ENCODE measurements around the gene SLCO3A1.

The SLCO3A1 gene

DNA sequence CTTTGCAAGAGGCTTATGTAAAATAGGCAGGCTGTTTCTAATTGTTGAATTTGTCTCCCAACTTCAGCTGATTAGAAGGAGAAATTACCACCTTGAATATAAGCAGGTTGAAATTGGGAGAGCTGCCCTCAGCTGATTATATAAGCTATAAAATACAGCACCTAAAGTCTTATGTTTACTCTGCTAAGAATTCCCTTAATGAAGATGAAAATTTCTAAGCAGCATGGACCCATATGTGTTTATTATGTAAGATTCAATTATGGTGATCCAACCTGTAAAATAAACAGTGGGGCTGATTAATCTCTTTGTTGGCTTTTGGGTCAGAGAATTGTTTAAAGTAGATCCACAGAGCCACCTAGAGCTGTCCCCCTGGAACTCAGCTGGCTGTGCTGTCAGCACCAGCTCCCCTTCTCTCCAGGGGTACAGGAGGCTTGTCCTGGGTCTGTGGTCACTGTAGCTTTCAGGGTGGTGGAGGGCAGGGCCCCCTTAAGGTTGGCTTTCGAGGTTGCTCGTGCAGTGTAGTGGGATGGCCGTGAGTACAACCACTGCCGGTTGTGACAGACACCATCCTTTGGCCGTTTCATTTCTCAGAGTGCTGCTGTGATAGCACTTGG is 9.5 kb downstream of the SLCO3A1 start:
- no peak for DNase-seq

DNA sequence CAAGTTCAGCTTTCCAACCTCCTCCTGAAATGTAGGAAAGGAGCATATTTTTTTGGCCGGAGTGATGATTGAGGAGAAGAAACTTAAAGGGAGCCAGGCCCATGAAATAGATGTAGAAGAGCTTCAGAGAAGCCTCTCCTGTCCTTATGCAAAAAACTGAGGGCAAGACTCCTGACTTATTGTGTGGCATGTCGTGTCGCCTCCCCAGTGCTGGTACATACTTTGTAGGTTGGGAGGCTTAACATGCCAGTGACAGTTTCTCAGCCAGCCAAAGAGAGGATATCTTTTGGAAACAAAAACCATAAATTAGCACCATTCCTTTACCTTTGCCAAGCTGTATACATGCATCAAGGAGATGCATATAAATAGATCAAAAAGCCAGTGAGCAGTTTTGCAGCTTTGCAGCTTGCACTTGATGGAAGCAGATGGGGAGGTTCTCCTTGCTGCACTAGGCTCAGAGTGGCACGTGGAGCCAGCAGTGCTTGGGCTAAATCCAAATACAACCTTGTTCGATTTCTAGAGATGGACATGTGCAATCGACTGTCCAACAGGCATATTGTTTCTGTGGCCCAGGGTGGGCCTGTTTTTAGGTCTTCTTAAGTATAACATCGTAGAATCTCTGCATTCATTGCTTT is 10.2 kb downstream of the SLCO3A1 start:
- no peak for DNase-seq

DNA sequence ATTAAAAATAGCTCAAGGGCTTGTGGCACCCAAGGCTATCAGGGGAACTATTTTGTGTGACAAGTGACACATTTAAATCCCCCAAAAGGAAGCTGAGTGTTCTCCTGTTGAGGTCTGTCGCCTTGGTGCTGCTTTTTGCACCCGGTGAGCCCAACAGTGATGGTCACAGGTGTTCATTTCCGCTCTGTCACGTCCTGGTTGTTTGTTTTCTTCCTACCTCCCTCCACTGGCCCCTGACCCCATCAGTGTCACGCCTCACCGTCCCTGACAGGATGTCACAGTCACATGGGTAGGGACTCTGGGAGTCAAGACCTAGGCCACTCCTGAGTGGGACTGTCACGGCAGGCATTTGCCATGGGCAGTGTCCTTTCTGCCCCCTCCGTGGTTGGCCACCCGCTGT is 11.2 kb downstream of the SLCO3A1 start:
- DNase-seq, result no peak

DNA sequence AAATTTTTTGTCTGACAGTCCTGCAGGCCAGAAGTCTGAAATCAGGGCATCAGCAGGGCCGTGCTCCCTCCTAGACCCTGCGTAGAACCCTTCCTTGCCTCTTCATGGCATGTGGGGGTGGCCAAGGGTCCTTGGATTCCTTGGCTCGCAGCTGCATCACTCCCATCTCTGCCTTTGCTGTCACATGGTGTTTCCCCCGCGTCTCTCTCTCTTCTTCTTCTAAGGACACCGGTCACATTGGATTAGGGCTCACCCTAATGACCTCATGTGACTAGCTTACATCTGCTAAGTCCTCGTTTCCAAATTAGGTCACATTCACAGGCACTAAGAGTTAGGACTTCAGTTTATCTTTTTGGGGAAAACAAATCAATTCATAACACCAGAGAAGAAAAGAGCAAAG is 12.0 kb downstream of the SLCO3A1 start:
- no peak for DNase-seq

DNA sequence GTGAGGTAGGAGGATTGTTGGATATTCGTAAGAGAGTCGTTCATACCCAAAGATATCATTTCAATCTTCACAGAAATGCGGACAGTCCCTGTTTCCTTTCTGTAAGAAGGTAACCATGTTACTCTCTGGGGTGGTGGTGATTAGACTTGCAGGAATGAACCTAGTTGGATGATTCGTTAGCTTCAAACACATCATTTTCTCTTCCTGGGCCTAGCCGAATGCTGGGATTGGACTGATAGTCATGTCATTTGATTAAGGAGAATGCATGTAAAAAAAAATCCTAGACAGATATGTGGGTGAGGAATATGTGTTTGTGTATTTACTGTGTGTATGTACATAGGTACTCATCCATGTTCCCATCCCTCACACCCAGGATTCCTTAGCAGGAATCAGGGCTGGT is 12.4 kb downstream of the SLCO3A1 start:
- DNase-seq, result no peak

DNA sequence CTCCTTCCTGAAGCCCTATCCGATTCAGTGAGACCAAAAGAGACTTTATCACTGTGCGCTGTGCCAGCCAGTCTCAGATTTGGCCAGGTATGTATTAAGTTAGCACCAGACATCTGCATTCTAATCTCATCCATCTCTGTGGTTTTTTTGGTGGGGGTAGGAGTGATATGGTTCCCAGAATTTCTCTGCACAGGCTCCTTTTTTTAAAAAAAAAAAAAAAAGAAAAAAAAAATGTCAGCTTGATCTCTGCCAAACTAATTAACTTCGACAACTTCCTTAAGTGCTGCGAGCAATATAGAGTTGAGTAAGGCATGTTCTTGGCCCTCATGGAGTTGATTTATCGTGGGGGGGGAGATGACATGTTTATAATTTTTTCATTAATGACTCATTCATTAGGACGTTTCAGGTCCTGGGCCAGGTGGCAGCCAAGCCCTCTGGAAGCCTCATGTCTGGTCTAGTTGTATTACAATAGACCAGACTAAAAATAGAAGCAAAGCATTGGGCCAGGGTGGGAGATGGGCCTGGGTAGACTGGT is 12.9 kb downstream of the SLCO3A1 start:
- no peak for DNase-seq

DNA sequence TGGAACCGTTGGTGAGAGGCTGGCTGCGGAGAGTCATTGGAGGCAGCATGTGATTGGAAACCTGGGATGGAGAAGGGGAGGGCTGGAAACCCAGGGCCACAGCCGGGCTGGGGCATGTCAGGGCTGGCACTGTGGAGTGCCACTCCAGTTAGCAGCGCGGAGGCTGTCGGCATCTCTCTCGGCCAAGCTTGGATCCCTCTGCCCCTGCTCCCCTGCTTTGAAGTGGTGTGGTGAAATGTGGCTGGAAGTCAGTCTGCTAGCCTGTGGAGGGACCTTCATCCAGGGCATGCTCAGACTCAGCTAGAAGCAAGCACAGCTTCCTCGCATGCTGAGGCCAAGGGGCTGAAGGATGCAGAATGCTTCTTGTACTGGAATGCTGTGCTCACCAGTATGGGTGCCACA is 13.5 kb downstream of the SLCO3A1 start:
- DNase-seq, result no peak

DNA sequence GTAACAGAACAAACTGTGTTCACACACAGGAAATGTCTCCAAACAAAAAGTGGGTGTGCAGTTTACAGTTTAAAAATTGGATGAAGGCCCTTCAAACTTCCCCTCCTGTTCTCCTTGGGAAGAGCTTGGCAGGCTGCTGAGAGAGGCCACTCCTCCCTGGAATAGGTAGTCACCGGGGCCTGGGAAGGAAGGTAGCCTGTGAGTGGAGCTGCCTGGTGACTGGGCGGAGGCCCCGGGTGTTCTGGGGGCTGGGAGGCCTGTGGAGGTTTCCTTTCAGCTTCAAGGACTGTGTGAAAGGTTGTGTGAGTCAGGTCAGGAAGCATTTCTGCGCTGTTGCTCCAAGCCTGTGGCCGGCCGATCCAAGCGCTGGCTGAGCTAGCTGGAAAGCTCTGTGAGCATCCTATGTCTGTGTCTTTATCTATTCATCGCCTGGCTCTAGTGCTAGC is 14.1 kb downstream of the SLCO3A1 start:
- peak; percentile 38 for DNase-seq

DNA sequence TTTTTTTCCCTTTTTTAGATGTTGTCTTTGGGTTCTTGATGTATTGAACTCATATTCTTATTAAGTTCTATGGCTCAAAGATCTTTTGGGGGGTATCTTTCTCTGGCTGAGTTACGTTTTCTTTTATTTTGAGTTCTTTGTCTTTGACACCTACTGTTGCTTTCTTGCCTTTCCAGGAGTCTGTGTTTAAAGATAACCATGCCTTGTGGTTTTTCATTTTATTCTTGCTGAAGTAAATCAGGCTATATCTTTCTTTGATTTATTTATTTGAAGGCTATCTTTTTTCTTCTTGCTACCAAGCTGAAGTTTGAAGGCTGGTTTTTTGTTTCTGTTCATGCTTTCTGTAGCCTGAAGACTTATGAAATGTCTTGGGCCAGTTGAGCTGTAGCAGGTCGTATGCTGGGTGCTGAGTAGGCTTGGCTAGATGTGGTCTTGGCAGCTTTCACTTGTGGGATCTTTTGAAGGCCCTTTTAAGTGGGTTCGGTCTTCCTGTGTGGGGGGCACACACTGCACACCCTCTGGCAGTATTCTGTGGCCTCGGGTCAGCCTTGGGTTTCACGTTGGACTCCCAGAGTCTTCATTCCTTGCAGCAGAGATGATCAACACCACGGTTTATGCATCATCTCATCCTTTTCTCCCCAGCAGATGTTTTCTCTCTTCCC is 17.5 kb downstream of the SLCO3A1 start:
- DNase-seq, result no peak

DNA sequence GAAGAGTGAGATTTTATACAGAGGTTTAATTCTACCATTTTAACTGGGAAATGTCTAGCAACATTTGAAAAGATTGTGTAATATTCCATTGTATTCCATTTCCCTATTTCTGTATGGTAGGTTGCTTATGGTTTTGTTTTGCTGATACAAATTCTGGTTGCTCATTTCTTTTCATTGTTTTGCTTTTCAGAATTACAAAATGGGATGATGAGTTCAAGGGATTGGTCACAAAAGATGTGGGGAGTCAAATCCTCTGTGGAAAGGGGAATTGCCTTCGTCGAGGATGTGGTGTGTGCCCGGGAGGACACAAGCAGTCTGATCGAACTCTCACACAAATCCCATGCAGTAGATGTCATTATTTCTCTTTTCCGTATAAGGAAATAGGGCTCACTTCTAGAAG is 18.3 kb downstream of the SLCO3A1 start:
- DNase-seq, result no peak

DNA sequence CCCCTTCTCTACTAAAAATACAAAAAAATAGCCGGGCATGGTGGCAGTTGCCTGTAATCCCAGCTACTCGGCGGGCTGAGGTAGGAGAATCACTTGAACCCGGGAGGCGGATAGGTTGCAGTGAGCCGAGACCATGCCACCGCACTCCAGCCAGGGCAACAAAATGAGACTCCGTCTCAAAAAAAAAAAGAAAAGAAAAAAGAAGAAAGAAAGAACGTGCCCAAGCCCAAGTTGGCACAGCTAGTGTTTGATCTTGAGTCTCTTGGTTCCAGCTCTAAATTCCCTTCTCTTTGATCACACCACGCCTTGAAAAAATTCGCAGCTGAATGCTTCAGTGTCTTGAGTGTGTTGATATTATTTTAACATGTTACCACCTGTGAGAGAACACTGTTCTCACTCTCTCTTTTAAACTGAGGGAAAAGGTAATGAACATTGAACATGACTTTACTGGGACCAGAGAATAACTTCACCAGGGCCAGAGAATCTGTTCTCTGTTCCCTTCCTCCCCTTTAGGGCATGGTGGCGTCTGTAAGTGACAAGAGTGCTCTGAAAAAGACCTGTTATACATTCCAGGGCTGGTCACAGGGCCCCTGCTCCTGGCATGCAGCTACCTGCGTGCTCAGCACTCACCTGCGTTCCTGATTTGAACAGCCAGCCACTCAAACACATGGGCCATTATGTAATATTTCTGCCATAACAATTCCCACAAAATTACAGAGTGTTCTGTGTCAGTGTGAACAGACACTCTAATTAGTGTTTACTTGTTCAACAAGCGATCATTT is 19.0 kb downstream of the SLCO3A1 start:
- no peak for DNase-seq

DNA sequence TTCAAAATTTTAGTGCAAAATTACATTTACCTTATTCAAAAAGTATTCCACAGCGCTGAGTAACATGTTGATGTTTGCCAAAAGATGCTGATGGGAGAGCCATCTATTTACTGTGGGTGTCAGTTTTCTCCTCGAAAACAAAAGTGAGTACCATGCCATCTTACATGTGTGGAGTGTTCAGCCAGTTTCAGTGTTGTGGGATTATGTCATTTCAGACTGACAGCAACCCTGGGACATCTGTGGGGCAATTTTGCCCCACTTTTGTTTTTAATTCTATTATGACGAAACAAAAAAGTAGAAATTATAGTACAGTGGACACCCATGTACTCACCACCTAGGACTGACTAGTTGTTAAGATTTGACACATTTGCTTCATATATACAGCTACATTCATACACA is 19.6 kb downstream of the SLCO3A1 start:
- no peak for DNase-seq

DNA sequence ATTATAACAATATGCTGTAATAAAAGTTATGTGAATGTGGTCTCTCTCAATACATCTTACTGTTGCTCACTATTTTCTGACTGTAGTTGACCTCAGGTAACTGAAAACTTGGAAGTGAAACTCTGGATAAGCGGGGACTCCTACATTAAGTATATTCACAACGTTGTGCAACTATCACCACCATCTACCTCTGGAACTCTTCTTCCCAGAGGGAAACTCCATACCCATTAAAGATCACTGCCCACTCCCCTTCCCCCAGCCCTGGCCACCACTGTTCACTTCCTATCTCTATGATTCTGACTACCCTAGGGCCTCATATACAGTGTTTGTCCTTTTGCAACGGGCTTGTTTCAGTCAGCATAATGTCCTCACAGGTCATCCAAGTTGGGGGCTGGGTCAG is 20.7 kb downstream of the SLCO3A1 start:
- DNase-seq, result no peak

DNA sequence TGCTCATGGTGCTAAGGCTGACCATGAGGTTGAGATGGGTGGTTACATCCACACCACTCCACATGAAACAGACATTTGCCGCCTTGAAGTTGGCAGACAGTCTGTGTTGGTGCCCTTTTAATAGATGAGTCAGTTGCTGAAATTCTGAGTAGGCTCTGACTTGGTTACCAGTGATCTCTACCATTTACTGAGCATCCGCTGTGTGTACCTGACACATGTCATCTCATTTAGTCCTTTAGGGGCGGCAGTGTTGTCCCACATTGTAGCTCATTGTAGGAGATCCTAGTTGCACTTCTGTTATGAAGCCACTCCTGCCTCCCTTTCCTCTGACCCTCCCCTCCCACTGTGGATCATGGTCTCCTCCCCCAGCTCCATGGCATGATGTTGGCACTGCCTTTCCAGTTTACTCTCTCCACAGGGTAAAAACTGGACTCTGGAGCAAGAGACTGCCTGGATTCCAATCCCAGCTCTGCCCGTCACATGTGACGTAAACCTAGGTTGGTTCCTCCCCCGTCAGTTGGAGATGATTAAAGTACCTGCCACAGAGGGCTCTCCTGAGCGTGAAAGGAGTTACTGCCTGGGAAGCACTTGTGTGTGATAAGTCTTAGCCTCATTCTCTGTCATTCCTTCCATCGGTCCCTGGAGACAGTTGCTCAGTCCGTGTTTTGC is 21.6 kb downstream of the SLCO3A1 start:
- DNase-seq, result no peak

DNA sequence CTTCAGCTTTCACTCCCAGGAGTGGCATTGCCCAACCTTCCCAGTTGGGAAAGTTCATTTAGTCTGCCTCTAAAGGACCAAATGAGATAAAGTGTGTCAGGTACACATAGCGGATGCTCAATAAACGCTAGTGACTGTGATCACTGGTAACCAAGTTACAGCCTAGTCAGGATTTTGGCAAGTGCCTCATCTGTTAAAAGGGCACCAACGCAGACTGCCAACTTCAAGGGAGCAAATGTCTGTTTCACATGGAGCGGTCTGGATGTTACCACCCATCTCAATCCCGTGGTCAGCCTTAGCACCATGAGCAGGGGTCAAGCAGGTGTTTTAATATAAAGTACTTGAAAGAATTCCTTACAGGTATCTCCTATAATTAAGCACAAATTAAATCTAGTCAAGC is 22.7 kb downstream of the SLCO3A1 start:
- no peak for DNase-seq

DNA sequence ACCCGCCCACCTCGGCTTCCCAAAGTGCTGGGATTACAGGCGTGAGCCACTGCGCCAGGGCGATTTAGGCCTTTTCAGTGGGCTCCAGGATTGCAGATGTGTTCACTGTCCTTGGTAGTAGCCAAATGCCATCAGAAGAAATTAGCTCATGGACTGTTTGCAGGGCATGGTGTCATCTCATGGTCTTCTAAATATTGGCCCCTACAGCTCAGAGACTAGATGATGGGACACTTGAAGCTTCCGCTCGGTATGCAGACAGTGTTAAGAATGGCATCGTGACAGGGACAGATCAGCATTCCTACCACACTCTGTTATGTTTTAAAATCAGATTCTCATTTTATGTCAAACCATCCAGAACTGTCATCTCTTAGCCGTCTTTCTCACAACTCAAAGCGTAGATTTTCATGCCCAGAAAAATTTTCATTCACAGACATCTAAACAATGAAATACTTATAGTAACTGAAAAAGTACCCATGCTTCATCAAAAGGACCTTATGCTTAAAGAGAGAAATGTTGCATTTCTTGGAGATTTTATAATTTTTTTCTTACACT is 24.9 kb downstream of the SLCO3A1 start:
- no peak for DNase-seq

DNA sequence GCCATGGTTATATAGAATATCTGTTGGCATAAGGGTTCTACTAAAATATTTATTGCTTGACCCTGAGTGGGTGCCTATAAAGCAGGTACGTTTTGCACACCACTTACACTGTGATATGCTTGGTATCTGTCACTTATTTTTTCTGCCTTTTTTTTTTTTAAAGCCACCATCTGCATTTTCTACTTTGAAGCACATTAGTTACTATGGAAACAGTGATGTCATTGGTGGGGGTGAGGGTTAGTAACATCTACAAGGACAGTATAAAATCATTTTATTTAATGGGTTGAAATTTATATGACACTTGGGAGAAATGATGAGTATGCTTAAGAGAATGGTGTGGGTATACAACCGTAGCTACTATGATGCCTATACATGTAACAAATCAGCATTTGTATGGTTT is 25.6 kb downstream of the SLCO3A1 start:
- no peak for DNase-seq

DNA sequence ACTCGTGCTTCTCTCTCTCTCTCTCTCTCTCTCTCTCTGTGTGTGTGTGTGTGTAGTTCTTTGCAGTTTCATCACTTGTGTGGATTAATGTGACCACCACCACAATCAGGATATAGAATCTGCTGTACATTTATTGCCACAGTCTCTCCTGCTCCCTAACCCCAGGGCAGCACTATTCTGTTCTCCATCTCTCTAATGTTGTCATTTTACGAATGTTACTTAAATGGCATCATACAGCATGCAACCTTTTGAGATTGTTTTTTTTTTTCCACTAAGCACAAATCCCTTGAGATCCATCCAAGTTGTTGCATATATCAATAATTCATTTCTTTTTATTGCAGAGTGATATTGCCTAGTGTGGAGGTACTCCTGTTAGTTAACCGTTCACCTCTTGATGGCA is 26.9 kb downstream of the SLCO3A1 start:
- no peak for DNase-seq

DNA sequence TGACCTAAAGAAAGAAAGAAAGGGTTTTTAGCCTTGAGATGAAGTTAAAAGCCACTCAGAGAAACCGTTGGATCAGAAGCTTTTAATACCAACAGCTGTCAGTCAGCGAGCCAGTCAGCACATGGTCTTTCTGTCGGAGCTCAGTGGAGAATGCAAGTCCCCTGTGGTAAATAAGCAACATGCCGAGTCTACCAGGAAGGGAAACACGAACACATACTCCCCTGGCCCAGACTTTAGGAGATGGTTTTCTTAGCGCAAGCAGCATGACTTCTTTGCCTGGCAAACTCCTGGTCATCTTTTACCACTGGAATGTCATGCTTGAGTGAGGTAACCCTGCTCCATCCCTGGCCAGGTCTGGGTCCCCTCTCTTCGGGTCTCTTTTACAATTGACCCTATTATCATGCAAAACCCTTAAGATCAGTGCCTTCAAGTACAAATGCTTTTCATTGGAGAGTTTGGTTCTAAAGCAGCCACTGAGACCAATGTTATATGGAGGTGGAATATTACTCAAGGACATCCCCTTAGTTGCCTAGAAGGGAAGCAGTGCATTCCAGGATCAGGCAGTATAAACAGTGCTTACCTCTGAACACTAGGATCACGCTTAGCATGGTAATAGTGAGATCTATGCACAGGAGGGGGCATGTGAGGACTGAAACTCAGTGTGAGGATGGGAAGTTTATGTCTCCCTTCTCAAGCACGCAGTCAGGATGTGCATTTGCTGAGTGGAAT is 28.2 kb downstream of the SLCO3A1 start:
- DNase-seq, result no peak

DNA sequence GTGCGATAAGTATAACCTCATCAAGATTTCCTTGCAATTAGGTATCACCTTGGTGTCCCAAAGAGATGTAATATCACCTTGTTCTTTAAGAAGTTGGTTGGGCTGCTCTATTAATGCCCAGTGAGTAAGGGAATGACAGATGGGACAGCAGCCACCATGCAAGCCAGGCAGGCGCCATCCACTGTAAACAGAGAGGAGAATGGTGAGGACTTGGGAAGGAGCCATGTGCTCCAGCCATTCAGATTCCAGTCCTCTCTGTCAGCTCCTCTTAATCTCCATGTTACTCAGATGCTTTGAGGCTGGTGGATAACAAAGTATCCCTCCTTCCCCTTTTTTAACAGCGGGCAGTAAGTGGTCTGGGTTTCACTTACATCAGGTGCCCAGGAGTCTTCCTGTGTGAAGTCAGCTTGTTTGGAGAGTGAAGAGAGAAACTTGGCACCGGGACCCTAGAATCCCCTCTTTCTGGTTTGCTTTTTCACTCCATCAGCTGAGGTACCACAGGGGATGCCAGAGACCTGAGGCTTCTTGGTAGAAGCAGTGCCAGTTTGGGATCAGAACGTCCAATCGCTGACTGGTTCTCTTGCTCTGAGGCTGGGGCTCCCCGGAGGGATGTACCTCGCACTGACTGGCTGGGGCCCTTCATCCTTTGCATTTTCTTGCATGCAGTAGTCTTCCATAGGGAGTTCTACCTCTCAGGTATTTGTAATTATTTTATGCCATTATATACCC is 29.5 kb downstream of the SLCO3A1 start:
- no peak for DNase-seq

DNA sequence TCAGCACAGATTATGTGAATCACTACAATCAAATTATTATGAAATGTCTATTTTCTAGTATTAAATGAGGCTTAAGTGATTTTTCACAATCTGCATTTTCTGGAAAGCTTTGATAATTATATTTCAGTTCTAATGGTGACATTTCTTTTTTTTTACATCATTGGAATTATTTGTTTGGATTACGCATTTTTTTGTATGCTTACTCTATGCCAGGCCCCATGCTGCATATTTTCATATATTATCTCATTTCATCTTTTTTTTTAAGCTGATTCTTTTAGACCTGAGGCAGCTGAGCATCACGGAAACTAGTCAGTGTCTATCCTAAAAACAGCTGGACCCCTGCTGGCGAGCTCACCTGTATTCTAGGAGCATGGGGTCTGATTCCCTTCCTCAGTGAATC is 31.1 kb downstream of the SLCO3A1 start:
- DNase-seq, result no peak
